ENCODE data around the gene TBC1D4. TPM values are rescaled to one million over a fixed set of nuclear protein-coding genes. Genes with fewer than 3 reads are reported as not detected.

The TBC1D4 gene
- polyA plus RNA-seq, 1 experiment = 16.4 TPM

DNA sequence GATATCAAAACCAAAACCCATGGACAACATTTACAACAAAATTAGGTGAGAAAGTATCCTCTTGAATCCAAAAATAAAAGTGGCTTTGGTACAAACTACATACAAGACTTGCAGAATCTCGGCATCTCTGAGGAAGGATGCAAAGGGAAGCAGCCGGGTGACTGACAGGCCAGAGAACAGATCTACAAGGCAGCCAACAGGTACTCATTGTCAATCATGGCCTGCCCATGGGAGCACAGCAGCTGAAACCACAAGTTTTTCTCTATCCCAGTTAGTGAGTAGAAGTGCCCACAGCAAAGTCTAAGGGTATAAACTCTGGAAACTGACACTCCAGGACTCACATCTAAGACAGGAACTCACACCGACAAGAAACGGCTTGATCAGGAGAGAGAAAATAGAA lies 74.5 kb downstream of the TBC1D4 start:
- POLR2A ChIA-PET = interaction anchor here (0.5 to 0.6 kb wide), 2 partner anchors 22 to 50 kb away, joined by 4 to 6 read pairs; no protein-coding TSS in a partner anchor
- no peak for DNase-seq (ENCODE audit: low read depth)
- CTCF ChIA-PET = interaction anchor here (1.2 kb wide), 1 partner anchor 41 kb away, joined by 3 read pairs; no protein-coding TSS in a partner anchor

DNA sequence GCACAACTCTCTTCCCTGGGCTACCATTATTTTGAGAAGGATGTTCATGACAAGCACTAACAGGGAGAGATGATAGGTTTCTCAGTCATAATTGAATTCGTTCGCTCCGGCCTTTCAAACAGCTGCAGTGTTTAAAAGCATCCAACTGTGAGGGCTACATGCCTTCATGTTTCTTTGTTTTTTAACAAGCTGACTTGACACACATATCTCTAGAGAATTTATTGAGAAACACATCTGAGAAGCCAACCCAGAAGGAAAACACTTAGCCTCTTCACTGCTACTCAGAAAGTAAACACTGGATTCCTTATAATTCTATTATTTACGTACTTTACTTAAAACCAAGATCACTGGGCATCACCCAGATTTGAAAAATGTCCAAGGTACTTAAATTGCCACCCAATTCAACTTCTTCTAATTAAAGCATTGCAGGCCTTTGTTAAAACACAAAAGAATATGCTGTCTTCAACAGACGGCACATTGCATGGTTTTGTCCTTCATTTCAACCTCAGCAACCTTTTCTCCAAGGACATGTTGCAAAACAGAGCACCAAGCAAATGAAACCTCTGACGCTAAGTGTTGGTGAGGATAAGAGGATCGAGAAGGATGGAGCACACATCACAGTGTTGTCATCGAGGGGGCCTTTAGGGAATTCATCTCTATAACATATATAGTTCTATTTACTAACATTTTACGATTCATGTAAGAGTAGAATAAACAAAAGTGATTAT lies 75.8 kb downstream of the TBC1D4 start:
- Histone ChIP-seq H3K36me3 (ENCODE audit: control insufficient read depth, insufficient read depth, low read length) (no peaks in the 10 kb centered on the region), H3K4me3 (ENCODE audit: low read depth, low read length) (no peak overlapping the region), H3K27me3 (ENCODE audit: control insufficient read depth, insufficient read depth, low read length) (no peaks in the 10 kb centered on the region)
- POLR2A ChIA-PET = no interaction called here
- CTCF ChIA-PET = interaction anchor here (0.6 to 1.3 kb wide), 3 partner anchors 21 to 1886 kb away, joined by 3 read pairs; no protein-coding TSS in a partner anchor
- no peak for DNase-seq (ENCODE audit: low read depth)
- TF ChIP-seq, protein P1, sequence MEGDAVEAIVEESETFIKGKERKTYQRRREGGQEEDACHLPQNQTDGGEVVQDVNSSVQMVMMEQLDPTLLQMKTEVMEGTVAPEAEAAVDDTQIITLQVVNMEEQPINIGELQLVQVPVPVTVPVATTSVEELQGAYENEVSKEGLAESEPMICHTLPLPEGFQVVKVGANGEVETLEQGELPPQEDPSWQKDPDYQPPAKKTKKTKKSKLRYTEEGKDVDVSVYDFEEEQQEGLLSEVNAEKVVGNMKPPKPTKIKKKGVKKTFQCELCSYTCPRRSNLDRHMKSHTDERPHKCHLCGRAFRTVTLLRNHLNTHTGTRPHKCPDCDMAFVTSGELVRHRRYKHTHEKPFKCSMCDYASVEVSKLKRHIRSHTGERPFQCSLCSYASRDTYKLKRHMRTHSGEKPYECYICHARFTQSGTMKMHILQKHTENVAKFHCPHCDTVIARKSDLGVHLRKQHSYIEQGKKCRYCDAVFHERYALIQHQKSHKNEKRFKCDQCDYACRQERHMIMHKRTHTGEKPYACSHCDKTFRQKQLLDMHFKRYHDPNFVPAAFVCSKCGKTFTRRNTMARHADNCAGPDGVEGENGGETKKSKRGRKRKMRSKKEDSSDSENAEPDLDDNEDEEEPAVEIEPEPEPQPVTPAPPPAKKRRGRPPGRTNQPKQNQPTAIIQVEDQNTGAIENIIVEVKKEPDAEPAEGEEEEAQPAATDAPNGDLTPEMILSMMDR (IDR thresholded peaks at IDR 0.05; ENCODE audit: insufficient read depth, low read depth, low read length) = no peak

More for the DNA sequence above, 74.5 kb downstream of the TBC1D4 start:
- Histone ChIP-seq H3K4me3 (ENCODE audit: low read depth, low read length) (no peak overlapping the region), H3K27me3 (ENCODE audit: control insufficient read depth, insufficient read depth, low read length) (no peaks in the 10 kb centered on the region), H3K36me3 (ENCODE audit: control insufficient read depth, insufficient read depth, low read length) (no peaks in the 10 kb centered on the region)
- TF ChIP-seq, protein P1 (IDR thresholded peaks at IDR 0.05; ENCODE audit: insufficient read depth, low read depth, low read length) = no peak

DNA sequence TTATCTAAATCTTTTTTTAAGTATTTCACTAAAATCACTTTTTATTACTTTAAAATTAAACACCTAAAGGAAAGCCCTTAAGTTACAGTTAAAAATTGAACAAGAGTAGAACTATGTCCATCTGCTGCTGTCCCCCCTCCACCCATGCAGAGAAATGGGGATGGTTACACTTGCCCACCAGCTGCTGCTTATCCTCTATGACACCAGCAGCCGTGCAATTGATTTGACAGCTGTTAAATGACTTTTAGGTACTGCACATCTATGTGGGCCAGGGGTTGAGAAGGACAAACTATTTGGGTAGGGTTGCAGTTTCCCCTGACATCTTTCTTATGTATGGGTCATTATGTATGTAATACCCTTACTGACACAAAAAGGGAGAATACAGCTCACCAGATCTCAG lies 77.2 kb downstream of the TBC1D4 start:
- DNase-seq (ENCODE audit: low read depth) = no peak
- TF ChIP-seq, protein P1 (IDR thresholded peaks at IDR 0.05; ENCODE audit: insufficient read depth, low read depth, low read length) = no peak
- CTCF ChIA-PET = interaction anchor here (0.6 to 0.7 kb wide), 2 partner anchors 12 to 281 kb away, joined by 3 read pairs; no protein-coding TSS in a partner anchor

DNA sequence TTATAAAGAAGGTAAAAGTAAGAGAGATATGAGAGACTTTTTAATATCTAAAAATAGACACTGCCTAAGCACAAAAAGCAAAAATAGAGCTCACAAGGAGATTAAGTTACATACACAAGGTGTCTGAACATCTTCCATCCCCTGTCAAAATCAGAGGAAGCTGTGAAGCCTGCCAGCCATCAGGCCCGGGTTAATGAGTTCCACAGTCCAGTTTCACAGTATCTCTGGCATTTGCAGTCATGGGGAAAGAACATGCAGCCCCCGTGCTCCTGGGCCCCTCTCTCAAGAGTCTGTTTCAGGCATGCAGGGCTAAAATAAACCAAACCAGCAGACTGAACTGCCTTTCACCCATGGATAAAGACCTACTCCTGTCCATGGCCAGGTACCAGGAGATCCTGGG lies 79.2 kb downstream of the TBC1D4 start:
- ChIA-PET POLR2A (no interaction called here), CTCF (interaction anchor here (1.0 to 1.5 kb wide), 2 partner anchors 15 to 80 kb away, joined by 4 to 6 read pairs; partner anchors contain the start of gene TBC1D4)
- TF ChIP-seq, protein P1 (IDR thresholded peaks at IDR 0.05; ENCODE audit: insufficient read depth, low read depth, low read length) = no peak
- no peak overlapping the region for H3K4me3 ChIP-seq (ENCODE audit: low read depth, low read length)
- H3K27me3 ChIP-seq (ENCODE audit: control insufficient read depth, insufficient read depth, low read length) = no peaks in the 10 kb centered on the region
- no peaks in the 10 kb centered on the region for H3K36me3 ChIP-seq (ENCODE audit: control insufficient read depth, insufficient read depth, low read length)
- DNase-seq (ENCODE audit: low read depth) = no peak

More for the DNA sequence above, 77.2 kb downstream of the TBC1D4 start:
- Histone ChIP-seq H3K27me3 (ENCODE audit: control insufficient read depth, insufficient read depth, low read length) (no peaks in the 10 kb centered on the region), H3K36me3 (ENCODE audit: control insufficient read depth, insufficient read depth, low read length) (no peaks in the 10 kb centered on the region), H3K4me3 (ENCODE audit: low read depth, low read length) (no peak overlapping the region)
- POLR2A ChIA-PET = no interaction called here

DNA sequence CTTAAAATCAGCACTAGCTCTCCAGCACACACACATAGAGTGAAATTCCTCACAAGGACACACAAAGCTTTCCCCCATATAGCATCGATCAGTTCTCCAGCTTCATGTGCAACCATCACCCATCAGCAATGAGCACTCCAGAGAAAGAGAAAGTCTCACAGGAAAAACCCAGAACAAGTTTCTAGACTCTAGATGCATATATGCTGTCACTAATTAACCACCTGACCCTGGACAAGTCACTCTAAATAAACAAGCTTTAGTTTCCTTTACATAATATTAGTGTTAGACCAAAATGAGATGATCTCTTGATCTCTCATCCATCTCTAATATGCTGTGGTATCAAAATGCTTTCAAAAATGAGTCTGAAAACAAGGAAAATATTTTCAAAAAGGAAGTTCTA lies 81.2 kb downstream of the TBC1D4 start:
- Histone ChIP-seq H3K27me3 (ENCODE audit: control insufficient read depth, insufficient read depth, low read length) (no peaks in the 10 kb centered on the region), H3K4me3 (ENCODE audit: low read depth, low read length) (no peak overlapping the region), H3K36me3 (ENCODE audit: control insufficient read depth, insufficient read depth, low read length) (no peaks in the 10 kb centered on the region)
- TF ChIP-seq, protein P1 (IDR thresholded peaks at IDR 0.05; ENCODE audit: insufficient read depth, low read depth, low read length) = no peak
- ChIA-PET POLR2A (no interaction called here), CTCF (no interaction called here)
- DNase-seq (ENCODE audit: low read depth) = no peak

Measured in BJ (cell line).